Non-pigmented ciliary epithelial cell (primary cell): Measurements from ENCODE around the gene OSBPL5.

Experiments
- DNase-seq: peaks from one replicate; pipeline ENCODE4 v3.0.0-alpha.2; 2010; ENCODE audit warnings: low read depth

OSBPL5 gene

GRCh38 chr11:3051196-3052108, 113.7 kb downstream of the OSBPL5 start:
- DNase-seq: no peak

GRCh38 chr11:3050386-3051195, 114.5 kb downstream of the OSBPL5 start:
- no peak for DNase-seq

GRCh38 chr11:3049430-3050243, 115.5 kb downstream of the OSBPL5 start:
- peak; percentile 84 for DNase-seq

GRCh38 chr11:3047637-3048036, 117.5 kb downstream of the OSBPL5 start:
- no peak for DNase-seq

GRCh38 chr11:3046641-3047040, 118.5 kb downstream of the OSBPL5 start:
- no peak for DNase-seq

- no peak for DNase-seq
Measured at GRCh38 chr11:3046190-3046589, 118.9 kb downstream of the OSBPL5 start.

- no peak for DNase-seq
Measured at GRCh38 chr11:3044915-3045314, 120.2 kb downstream of the OSBPL5 start.

- no peak for DNase-seq
Measured at GRCh38 chr11:3044004-3044403, 121.1 kb downstream of the OSBPL5 start.

- DNase-seq: no peak
Measured at GRCh38 chr11:3043315-3043871, 121.7 kb downstream of the OSBPL5 start.

GRCh38 chr11:3042496-3043314, 122.4 kb downstream of the OSBPL5 start:
- DNase-seq: no peak

GRCh38 chr11:3041699-3042441, 123.2 kb downstream of the OSBPL5 start:
- no peak for DNase-seq

GRCh38 chr11:3040881-3041280, 124.2 kb downstream of the OSBPL5 start:
- no peak for DNase-seq

GRCh38 chr11:3037945-3038271, 127.2 kb downstream of the OSBPL5 start:
- no peak for DNase-seq
